HG02623 (cell line): ENCODE results near the gene CADPS.

Experiments
- ATAC-seq: cut with Tn5 transposase; IDR thresholded peaks from one replicate; pipeline ENCODE4 v1.9.1; 2021; ENCODE audit warnings: moderate library complexity; ENCODE audit not compliant: unreplicated experiment

Gene CADPS

GRCh38 chr3:62655056-62655690 lies 220.0 kb downstream of the CADPS start:
- no peak for ATAC-seq

GRCh38 chr3:62653796-62654195 lies 221.4 kb downstream of the CADPS start:
- ATAC-seq = no peak

DNA sequence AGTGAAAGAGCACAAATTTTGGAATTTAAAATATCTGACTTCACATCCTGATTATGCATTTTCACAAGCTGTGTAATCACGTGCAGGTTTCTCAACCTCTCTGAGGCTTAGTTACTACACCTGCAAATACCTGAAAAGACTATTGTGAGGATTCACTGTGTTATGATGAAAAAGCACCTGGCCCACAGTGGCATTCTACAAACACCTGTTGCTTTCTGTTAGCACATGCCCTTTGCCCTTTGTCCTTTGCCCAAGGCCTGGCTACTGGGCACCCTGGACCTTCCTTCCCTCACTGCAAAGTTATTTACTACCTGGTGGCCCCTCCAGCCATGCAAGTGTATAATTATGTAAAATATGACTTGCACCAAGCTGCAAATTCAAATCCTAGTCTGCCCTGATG lies 227.5 kb downstream of the CADPS start:
- ATAC-seq = no peak

GRCh38 chr3:62644493-62644892 lies 230.7 kb downstream of the CADPS start:
- no peak for ATAC-seq

DNA sequence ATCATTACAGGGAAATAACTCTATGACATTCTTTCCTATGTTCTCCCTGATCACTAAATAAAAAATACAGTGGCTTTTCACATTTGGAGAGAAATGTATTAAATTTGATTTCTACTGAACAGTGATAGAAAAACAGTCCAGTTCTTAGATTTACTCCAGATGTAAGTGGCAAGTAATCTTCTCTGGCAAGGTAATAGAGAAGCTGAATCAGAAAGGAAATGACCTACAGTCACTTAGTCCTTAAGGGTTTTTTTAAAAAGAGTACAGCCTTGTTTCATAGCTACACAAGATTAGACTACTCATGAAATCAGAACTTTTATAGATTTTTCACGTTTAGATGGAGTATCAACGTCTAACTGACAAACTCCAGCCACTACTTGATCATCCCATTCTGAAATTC lies 236.9 kb downstream of the CADPS start:
- no peak for ATAC-seq

- ATAC-seq = no peak
Observed at GRCh38 chr3:62636235-62636826, 238.9 kb downstream of the CADPS start.

GRCh38 chr3:62632510-62633294 lies 242.5 kb downstream of the CADPS start:
- no peak for ATAC-seq

GRCh38 chr3:62631488-62631887 lies 243.7 kb downstream of the CADPS start:
- ATAC-seq = no peak

GRCh38 chr3:62630664-62631063 lies 244.6 kb downstream of the CADPS start:
- ATAC-seq = no peak

DNA sequence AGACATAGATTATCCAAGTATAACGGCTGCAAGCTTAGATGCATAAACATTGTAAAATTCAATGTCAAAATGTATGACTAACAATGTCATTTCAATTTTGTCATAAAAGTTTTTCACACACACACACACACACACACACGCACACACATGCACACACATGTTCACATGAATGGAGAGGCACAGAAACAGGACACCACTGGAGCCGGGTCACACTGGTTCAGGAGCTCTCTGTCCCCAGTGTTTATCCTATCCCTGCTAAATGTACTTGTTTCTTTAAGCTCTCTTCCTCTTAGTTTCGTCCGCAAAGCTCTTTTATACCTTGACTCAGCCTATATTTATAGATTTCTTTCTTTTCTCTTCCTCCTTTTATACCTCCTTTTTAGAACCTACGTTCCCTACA lies 249.9 kb downstream of the CADPS start:
- no peak for ATAC-seq

DNA sequence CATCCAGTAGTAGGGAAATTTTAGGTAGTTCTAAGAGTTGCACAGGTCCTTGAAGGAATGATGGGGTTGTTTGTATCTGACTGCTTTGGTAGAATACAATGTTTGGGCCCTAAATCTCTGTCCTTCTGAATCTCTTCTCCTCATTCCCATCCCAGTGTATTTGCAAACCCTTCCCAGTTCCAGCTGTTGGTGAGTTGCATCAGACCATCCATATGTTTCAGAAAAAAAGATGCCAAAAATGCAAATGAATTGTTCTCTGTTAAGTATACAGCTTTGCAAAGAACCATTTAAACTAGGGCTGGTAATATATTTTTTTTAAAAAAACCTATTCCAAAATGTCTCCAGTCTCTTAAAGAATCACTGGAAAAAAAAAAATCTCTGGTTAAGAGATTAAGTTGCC lies 251.0 kb downstream of the CADPS start:
- no peak for ATAC-seq

- no peak for ATAC-seq
Observed at GRCh38 chr3:62622553-62623174, 252.6 kb downstream of the CADPS start.

GRCh38 chr3:62621925-62622324 lies 253.3 kb downstream of the CADPS start:
- no peak for ATAC-seq

DNA sequence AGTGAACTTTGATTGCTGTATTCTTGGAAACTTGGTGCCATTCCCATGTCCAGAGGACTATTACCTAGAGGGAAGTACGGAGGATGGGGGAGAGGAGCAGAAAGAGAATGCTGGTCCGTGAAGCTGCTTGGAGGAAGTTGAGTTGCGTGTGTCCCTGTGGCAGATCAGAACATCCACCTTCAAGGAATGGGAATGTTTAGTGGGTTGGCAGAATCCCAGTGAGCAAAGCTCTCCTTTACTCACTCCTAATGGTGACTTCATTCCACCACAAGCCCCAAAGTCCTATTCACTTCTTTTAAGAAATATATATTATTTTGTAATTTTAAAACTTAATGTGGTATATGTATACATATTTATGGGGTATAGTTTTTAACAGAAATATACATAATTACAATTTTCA lies 254.0 kb downstream of the CADPS start:
- no peak for ATAC-seq

DNA sequence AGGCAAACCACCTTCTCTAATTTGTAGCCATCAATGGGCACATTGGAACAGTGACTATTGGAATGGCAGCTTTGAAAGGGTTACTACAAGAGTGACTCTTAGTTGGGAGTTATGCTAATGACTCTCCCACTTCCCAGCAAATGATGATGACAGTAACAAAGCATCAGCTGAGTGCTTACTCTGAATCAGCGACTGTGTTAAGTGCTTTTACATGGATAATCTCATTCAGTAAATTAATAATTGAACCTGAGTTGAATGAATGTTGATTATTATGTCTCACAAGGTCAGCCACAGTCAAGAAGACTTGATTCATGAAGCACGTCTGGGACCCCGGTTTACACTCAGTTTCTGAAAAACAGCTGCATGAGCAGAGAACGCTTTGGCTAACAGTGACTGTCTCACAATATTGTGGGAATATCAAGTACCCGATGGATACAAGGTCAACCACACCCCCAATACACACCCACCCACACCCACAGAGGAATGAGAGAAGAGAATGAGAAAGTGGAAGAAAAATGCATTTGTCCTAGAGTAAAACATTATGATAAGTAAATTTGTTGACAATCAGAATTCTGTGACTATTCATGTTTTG lies 259.9 kb downstream of the CADPS start:
- no peak for ATAC-seq

- no peak for ATAC-seq
Observed at GRCh38 chr3:62614527-62614926, 260.7 kb downstream of the CADPS start.

- ATAC-seq = no peak
Observed at GRCh38 chr3:62611541-62612240, 263.5 kb downstream of the CADPS start.

- no peak for ATAC-seq
Observed at GRCh38 chr3:62607287-62608029, 267.8 kb downstream of the CADPS start.

DNA sequence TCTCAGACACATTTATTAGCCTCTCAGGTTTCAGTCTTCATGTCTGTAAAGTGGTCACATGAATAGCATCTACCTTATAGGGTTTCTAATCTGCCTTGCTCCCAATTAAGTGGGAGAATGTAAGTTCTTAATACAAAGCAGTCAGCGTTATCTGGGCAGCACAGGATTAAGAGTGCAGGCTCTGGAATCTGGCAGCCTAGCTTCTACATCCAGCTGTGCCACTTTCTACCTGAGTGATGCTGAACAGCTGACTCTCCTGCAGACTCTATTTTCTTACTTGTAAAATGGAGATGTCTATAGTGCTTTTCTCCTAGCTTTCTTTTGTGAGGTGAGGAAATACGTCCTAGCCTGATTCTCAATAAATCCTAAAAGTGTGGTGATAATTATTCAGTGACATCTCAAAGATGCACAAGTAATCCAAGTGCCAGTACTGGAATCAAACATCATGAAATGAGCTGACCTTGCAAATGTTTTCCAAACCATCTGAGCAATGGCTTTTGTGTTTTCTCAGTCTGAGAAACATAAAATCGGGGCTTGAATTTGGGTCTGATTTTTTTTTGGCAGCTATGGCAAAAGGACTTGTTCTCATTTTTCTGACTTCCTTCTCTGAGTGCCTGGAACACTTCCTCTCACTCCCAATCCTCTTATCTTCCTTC lies 269.7 kb downstream of the CADPS start:
- no peak for ATAC-seq
